Measurements from ENCODE around the gene CHMP4B. TPM values are rescaled to one million over a fixed set of nuclear protein-coding genes. Genes with fewer than 3 reads are reported as not detected.
A peak's percentile ranks its signal among the peaks of the same experiment; 100 is the strongest.

The CHMP4B gene
- total RNA-seq, 1 experiment from 2014 or later: 77.6 TPM

DNA sequence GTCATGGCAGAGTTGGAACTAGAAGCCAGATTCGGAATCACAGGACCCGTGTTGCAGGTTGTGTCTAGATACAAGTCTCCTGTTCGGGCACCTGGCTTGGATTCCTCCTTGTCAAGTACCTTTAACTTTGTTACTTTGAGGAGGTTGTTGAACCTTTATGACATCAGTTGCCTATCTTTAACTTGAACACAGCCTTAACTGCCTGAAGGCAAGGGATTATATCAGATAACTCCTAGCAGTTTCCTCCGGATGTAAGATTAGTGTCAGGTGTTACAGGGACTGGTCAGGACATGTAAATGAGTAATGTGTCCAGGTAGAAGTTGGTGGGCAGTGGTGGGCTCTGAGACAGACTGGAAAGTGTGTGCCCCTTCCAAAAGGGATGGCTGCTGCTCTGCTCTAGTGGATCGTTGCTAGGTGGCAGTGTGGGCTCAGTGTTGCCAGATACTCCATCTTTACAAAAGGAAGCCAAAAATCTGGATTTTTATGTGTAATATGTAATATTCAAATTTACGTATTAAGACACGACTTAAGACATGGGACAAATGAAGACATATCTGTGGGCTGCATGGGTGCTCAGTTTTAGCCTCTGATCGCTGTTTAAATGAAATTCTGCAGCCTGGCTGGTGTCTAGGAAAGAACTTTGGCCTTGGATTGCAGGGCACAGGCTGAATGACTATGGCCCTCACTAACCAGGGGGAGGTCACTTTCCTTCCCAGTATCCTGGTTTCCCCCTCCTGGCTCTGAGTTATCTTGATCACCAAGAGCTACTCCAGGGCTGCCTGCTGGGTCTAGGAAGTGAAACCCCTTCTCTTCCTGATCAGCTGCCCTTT is 27.1 kb downstream of the CHMP4B start:
- DNase-seq (ENCODE audit: unreplicated experiment): peak; percentile 5
- ChIA-PET CTCF (interaction anchor here (0.6 to 1.7 kb wide), 6 partner anchors 9 to 1234 kb away, joined by 3 to 6 read pairs (median 3); no protein-coding TSS in a partner anchor), POLR2A (interaction anchor here (0.6 to 1.2 kb wide), 2 partner anchors 16 to 154 kb away, joined by 3 read pairs; no protein-coding TSS in a partner anchor)
- intact Hi-C loops (cut with micrococcal nuclease): no loop called here
- peaks cover 17% of the 10 kb centered on the region for H3K36me3 Mint-ChIP-seq (ENCODE audit: insufficient read depth, unreplicated experiment)
- peak overlapping the region; percentile 26 for H3K27ac Mint-ChIP-seq (ENCODE audit: low read depth, unreplicated experiment)
- no peaks in the 10 kb centered on the region for H3K27me3 Mint-ChIP-seq (ENCODE audit: insufficient read depth, unreplicated experiment)
- peaks cover 40% of the 10 kb centered on the region for H3K4me1 Mint-ChIP-seq (ENCODE audit: insufficient read depth, unreplicated experiment)
- no TSS peak for BruUV-seq (replicated peaks)
- no peaks in the 10 kb centered on the region for H3K9me3 Mint-ChIP-seq (ENCODE audit: unreplicated experiment)
- H3K4me3 Mint-ChIP-seq (ENCODE audit: unreplicated experiment): no peak overlapping the region
- TF ChIP-seq, protein P1, sequence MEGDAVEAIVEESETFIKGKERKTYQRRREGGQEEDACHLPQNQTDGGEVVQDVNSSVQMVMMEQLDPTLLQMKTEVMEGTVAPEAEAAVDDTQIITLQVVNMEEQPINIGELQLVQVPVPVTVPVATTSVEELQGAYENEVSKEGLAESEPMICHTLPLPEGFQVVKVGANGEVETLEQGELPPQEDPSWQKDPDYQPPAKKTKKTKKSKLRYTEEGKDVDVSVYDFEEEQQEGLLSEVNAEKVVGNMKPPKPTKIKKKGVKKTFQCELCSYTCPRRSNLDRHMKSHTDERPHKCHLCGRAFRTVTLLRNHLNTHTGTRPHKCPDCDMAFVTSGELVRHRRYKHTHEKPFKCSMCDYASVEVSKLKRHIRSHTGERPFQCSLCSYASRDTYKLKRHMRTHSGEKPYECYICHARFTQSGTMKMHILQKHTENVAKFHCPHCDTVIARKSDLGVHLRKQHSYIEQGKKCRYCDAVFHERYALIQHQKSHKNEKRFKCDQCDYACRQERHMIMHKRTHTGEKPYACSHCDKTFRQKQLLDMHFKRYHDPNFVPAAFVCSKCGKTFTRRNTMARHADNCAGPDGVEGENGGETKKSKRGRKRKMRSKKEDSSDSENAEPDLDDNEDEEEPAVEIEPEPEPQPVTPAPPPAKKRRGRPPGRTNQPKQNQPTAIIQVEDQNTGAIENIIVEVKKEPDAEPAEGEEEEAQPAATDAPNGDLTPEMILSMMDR (IDR thresholded peaks at IDR 0.05; ENCODE audit: unreplicated experiment): no peak

DNA sequence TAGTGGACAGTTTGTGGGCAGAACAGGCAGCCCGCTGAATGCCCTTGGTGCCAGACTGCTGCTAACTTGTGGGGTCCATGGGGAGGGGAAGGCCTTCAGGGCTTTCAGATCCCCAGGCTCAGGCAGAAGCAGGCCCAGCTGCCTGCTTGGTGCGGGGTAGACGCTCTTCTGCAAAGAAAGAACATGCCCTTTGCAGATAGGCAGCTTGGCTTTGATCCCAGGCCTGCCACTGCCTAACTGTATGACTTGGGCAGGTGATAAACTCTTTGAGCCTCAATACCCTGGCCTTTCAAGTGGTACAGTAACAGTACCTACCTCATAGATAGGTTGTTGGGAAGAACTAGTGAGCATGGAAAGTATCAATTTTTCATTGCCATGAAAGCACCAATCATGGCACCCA is 28.4 kb downstream of the CHMP4B start:
- ChIA-PET CTCF (interaction anchor here (0.5 to 1.7 kb wide), 8 partner anchors 7 to 743 kb away, joined by 3 to 8 read pairs (median 4); no protein-coding TSS in a partner anchor), POLR2A (interaction anchor here (1.0 to 1.7 kb wide), 2 partner anchors 10 to 14 kb away, joined by 3 read pairs; no protein-coding TSS in a partner anchor)
- TF ChIP-seq, protein P1 (IDR thresholded peaks at IDR 0.05; ENCODE audit: unreplicated experiment): no peak
- H3K27me3 Mint-ChIP-seq (ENCODE audit: insufficient read depth, unreplicated experiment): no peaks in the 10 kb centered on the region
- H3K27ac Mint-ChIP-seq (ENCODE audit: low read depth, unreplicated experiment): no peak overlapping the region
- intact Hi-C loops (cut with micrococcal nuclease): no loop called here
- DNase-seq (ENCODE audit: unreplicated experiment): no peak
- peaks cover 44% of the 10 kb centered on the region for H3K4me1 Mint-ChIP-seq (ENCODE audit: insufficient read depth, unreplicated experiment)
- no peaks in the 10 kb centered on the region for H3K9me3 Mint-ChIP-seq (ENCODE audit: unreplicated experiment)
- no TSS peak for BruUV-seq (replicated peaks)
- H3K36me3 Mint-ChIP-seq (ENCODE audit: insufficient read depth, unreplicated experiment): peaks cover 17% of the 10 kb centered on the region
- H3K4me3 Mint-ChIP-seq (ENCODE audit: unreplicated experiment): no peak overlapping the region

DNA sequence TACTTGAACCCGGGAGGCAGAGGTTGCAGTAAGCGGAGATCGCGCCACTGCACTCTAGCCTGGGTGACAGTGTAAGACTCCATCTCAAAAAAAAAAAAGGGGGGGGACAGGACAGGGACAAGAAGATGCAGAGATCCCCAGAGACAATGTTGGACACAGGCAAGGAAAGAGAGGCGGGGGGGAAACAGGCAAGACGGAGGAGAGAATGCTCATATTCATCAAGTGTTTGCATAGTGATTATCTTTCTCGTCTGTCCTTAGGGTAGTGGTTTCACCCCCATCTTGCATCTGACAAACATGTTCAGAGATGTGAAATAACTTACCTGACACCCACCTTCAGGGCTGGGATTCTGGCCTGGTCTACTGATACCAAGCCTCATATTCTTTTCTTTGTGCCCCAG is 29.0 kb downstream of the CHMP4B start:
- no peak overlapping the region for H3K27ac Mint-ChIP-seq (ENCODE audit: low read depth, unreplicated experiment)
- CTCF ChIA-PET: interaction anchor here (1.4 to 1.7 kb wide), 3 partner anchors 13 to 48 kb away, joined by 3 to 6 read pairs (median 4); no protein-coding TSS in a partner anchor
- H3K27me3 Mint-ChIP-seq (ENCODE audit: insufficient read depth, unreplicated experiment): no peaks in the 10 kb centered on the region
- no TSS peak for BruUV-seq (replicated peaks)
- intact Hi-C loops (cut with micrococcal nuclease): no loop called here
- TF ChIP-seq, protein P1 (IDR thresholded peaks at IDR 0.05; ENCODE audit: unreplicated experiment): no peak
- no peak for DNase-seq (ENCODE audit: unreplicated experiment)
- peaks cover 44% of the 10 kb centered on the region for H3K4me1 Mint-ChIP-seq (ENCODE audit: insufficient read depth, unreplicated experiment)
- no peaks in the 10 kb centered on the region for H3K9me3 Mint-ChIP-seq (ENCODE audit: unreplicated experiment)
- H3K4me3 Mint-ChIP-seq (ENCODE audit: unreplicated experiment): no peak overlapping the region
- H3K36me3 Mint-ChIP-seq (ENCODE audit: insufficient read depth, unreplicated experiment): peaks cover 13% of the 10 kb centered on the region
- POLR2A ChIA-PET: interaction anchor here (0.8 to 1.7 kb wide), 3 partner anchors 9 to 29 kb away, joined by 3 read pairs; partner anchors contain the start of gene CHMP4B

DNA sequence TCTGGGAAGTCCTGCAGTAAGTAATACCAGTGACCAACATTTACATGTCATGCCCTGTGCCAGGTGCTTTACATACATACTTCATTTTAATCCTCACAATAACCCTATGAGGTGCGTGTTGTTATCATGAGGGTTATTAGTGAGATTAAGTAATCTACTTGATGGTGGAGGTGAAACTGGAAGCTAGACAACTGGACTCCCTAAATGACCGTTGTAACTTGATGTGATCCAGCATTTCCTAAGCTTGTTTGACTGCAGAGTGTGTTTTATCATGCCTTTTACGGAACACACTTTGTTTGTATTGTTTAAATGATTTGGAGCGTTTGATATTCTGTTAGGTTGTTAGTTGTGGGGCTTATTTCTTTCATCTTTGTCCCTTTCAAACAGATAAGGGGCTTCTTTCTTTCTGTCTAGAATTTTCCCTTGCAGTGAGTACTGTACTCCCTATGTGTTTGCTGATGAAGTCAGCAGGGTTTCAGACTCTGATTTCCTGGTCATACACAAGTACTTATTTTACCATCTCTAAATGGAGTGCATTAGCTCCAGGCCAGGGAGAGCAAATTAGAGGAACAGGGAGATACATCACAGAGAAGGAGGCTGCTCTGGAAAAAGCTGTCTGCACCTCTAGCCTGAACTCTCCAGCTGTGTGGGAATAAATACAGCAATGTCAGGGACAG is 29.7 kb downstream of the CHMP4B start:
- no peak overlapping the region for H3K4me3 Mint-ChIP-seq (ENCODE audit: unreplicated experiment)
- H3K27ac Mint-ChIP-seq (ENCODE audit: low read depth, unreplicated experiment): no peak overlapping the region
- H3K9me3 Mint-ChIP-seq (ENCODE audit: unreplicated experiment): no peaks in the 10 kb centered on the region
- no TSS peak for BruUV-seq (replicated peaks)
- TF ChIP-seq, protein P1 (IDR thresholded peaks at IDR 0.05; ENCODE audit: unreplicated experiment): no peak
- intact Hi-C loops (cut with micrococcal nuclease): no loop called here
- CTCF ChIA-PET: interaction anchor here (0.5 to 0.6 kb wide), 2 partner anchors 110 to 250 kb away, joined by 3 to 5 read pairs; no protein-coding TSS in a partner anchor
- DNase-seq (ENCODE audit: unreplicated experiment): no peak
- H3K4me1 Mint-ChIP-seq (ENCODE audit: insufficient read depth, unreplicated experiment): peaks cover 41% of the 10 kb centered on the region
- H3K27me3 Mint-ChIP-seq (ENCODE audit: insufficient read depth, unreplicated experiment): no peaks in the 10 kb centered on the region
- H3K36me3 Mint-ChIP-seq (ENCODE audit: insufficient read depth, unreplicated experiment): peaks cover 10% of the 10 kb centered on the region
- POLR2A ChIA-PET: interaction anchor here (0.6 to 1.7 kb wide), 6 partner anchors 9 to 51 kb away, joined by 3 read pairs; partner anchors contain the start of gene CHMP4B

Measured in MCF 10A (cell line).